OCI-LY3 (cell line): ENCODE measurements around the gene METAP2.

Source experiments
- CTCF ChIP-seq: fragments of 200-600, 300-600 bp; sonication (generic); IDR thresholded peaks from 2 replicates; pipeline ENCODE4 v1.5.1; 2014; ENCODE audit warnings: antibody characterized with exemption, low read length, low read depth
- EZH2phosphoT487 ChIP-seq: fragments of 200-600 bp; shearing (Covaris generic); IDR thresholded peaks from 2 replicates; pipeline ENCODE4 v1.6.1; 2018; ENCODE audit warnings: antibody characterized with exemption, mixed run types, low read depth

DNA sequence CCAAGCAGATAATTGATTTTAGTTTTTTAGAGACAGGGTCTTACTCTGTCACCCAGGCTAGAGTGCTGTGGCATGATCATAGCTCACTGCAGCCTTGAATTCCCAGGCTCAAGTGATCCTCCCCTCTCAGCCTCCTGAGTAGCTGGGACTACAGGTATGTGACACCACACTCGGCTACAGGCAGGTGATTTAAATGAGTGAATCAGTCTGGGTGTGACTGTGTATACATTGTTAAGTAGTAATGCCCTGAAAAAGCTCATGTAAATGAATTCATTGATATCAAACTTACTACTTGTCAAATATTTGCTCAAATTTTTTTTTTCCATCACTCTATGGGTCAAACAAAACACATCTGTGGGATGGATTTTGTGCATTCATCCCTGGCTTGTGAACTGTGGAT, 83.7 kb downstream of the METAP2 start:
- TF ChIP-seq CTCF: no peak
- TF ChIP-seq EZH2phosphoT487: no peak
